ENCODE measurements around the gene TAC3.

- TF ChIP-seq CTCF (IDR thresholded peaks at IDR 0.05 in 4 of 5, conservative IDR thresholded peaks at IDR 0.05 in 1 of 5): no peak
- TF ChIP-seq POLR2A (IDR thresholded peaks at IDR 0.05): no peak
Measured at GRCh38 chr12:57012600-57013465, 3.5 kb downstream of the TAC3 start.

All from gastrocnemius medialis (tissue), 4 donors.